K562 (cell line): Measurements from ENCODE around the gene RCSD1. TPM values are rescaled to one million over a fixed set of nuclear protein-coding genes. Genes with fewer than 3 reads are reported as not detected.

Source experiments
- ATAC-seq: fragments of 200-7000 bp; cut with Tn5 transposase; 3 replicates; pipeline ENCODE4 v1.9.1; 2020; ENCODE audit warnings: moderate library complexity
- BruUV-seq: library from RNA; stranded (reverse); fragments of 400-500 nt; replicated peaks from 2 replicates; lab custom pipeline; 2021; lab: Mats Ljungman, UMichigan
- CTCF ChIA-PET: fragments of 300-600 bp; formaldehyde crosslinking; extraction: SDS; loops from one replicate; lab custom pipeline; 2021; ENCODE audit warnings: low intra/inter-chr PET ratio; lab: Yijun Ruan, JAX
- POLR2A ChIA-PET: fragments of 300-600, 350-650 bp; sonication (Branson Sonifier 250); formaldehyde crosslinking; extraction: SDS; loops from one replicate; lab custom pipeline; 2021; ENCODE audit warnings: antibody characterized with exemption, inconsistent platforms; lab: Yijun Ruan, JAX
- DNase-seq, 4 experiments: peaks; one replicate each; pipeline versions ENCODE4 v3.0.0 to v3.0.0-alpha.2; 2011 to 2018; ENCODE audit warnings: low spot score in 3 of 4, mixed read lengths in 3 of 4; ENCODE audit errors: extremely low read depth in 1 of 4
- FAIRE-seq: peaks from 2 replicates; lab custom pipeline; 2011; peaks lifted over from hg19 to GRCh38; lab: Jason Lieb, UNC
- H2AFZ ChIP-seq: 2 replicates; pipeline ENCODE4 v1.6.0; 2011; ENCODE audit warnings: low read depth, low read length, control low read depth, inconsistent platforms
- H3K27ac ChIP-seq: fragments of 200-600 bp; 3 replicates; pipeline ENCODE4 v1.8.0; 2011; ENCODE audit warnings: low read depth, mild to moderate bottlenecking, control low read depth, inconsistent platforms, low read length, moderate library complexity, mixed read lengths; ENCODE audit errors: extremely low read depth
- H3K27me3 ChIP-seq, 2 experiments: fragments of 300-600 bp in 1 of 2; 2 replicates in 1 of 2; 3 replicates in 1 of 2; pipeline versions ENCODE4 v1.6.0 to v1.8.0; 2011; ENCODE audit warnings: inconsistent platforms in 2 of 2, low read length in 2 of 2, mild to moderate bottlenecking in 1 of 2, mixed read lengths in 1 of 2, moderate library complexity in 1 of 2; ENCODE audit not compliant: control insufficient read depth in 2 of 2, insufficient read depth in 2 of 2
- H3K36me3 ChIP-seq: fragments of 300-600 bp; 3 replicates; pipeline ENCODE4 v1.8.0; 2011; ENCODE audit warnings: mild to moderate bottlenecking, low read length, inconsistent platforms; ENCODE audit not compliant: control insufficient read depth, insufficient read depth
- H3K4me1 ChIP-seq, 2 experiments: fragments of 200-600 bp in 1 of 2; replicated peaks in 1 of 2; 2 replicates in 1 of 2; 3 replicates in 1 of 2; pipeline versions ENCODE4 v1.5.1 to v1.8.0; 2011; ENCODE audit warnings: inconsistent platforms in 2 of 2, low read length in 2 of 2, mild to moderate bottlenecking in 1 of 2, mixed read lengths in 1 of 2, moderate library complexity in 1 of 2; ENCODE audit not compliant: control insufficient read depth in 2 of 2, insufficient read depth in 2 of 2
- H3K4me2 ChIP-seq: 2 replicates; pipeline ENCODE4 v1.6.1; 2011; ENCODE audit warnings: low read length, control low read depth, inconsistent platforms, mixed read lengths; ENCODE audit not compliant: insufficient read depth
- H3K4me3 ChIP-seq: fragments of 200-600 bp; sonication (generic), shearing (Covaris generic); 2 replicates; pipeline ENCODE4 v1.5.1; 2016; ENCODE audit warnings: control low read depth, inconsistent platforms
- H3K79me2 ChIP-seq: fragments of 200-600 bp; 3 replicates; pipeline ENCODE4 v1.8.0; 2011; ENCODE audit warnings: low read length, inconsistent platforms; ENCODE audit not compliant: control insufficient read depth, insufficient read depth
- H3K9ac ChIP-seq, 2 experiments: 2 replicates each; pipeline versions ENCODE4 v1.6.0 to v1.6.1; 2011; ENCODE audit warnings: low read depth in 2 of 2, low read length in 2 of 2, control low read depth in 1 of 2, inconsistent platforms in 1 of 2, mild to moderate bottlenecking in 1 of 2, mixed read lengths in 1 of 2; ENCODE audit not compliant: insufficient read depth in 1 of 2
- H3K9me1 ChIP-seq: one replicate; pipeline ENCODE4 v1.6.0; 2011; ENCODE audit warnings: inconsistent platforms, mild to moderate bottlenecking, low read length, moderate library complexity; ENCODE audit not compliant: control insufficient read depth, insufficient read depth
- H3K9me3 ChIP-seq: replicated peaks from 2 replicates; pipeline ENCODE4 v1.5.1; 2011; ENCODE audit warnings: low read depth, low read length, inconsistent platforms; ENCODE audit not compliant: control insufficient read depth, insufficient read depth
- H4K20me1 ChIP-seq: replicated peaks from 2 replicates; pipeline ENCODE4 v1.6.1; 2011; ENCODE audit warnings: low read length, inconsistent platforms, mixed read lengths; ENCODE audit not compliant: control insufficient read depth, insufficient read depth
- BRD9 ChIP-seq: fragments of 450-650 bp; IDR thresholded peaks from 2 replicates; pipeline ENCODE4 v1.6.1; 2018; ENCODE audit warnings: low read depth; ENCODE audit not compliant: partially characterized antibody
- CCNT2 ChIP-seq: IDR thresholded peaks from 2 replicates; pipeline ENCODE4 v1.6.1; 2011; ENCODE audit warnings: borderline replicate concordance, low read depth, mild to moderate bottlenecking, moderate library complexity, mixed read lengths, low read length; ENCODE audit not compliant: insufficient read length; ENCODE audit errors: extremely low read depth
- FIP1L1 ChIP-seq: fragments of 200-400 bp; formaldehyde crosslinking; IDR thresholded peaks from 2 replicates; pipeline ENCODE4 v1.6.1; 2018; ENCODE audit warnings: mild to moderate bottlenecking, low read depth, low read length; ENCODE audit not compliant: poor library complexity, severe bottlenecking
- IRF2 ChIP-seq: sonication (generic); formaldehyde crosslinking; IDR thresholded peaks from 2 replicates; pipeline ENCODE4 v1.8.1; 2022; ENCODE audit warnings: mild to moderate bottlenecking, missing genetic modification reagents
- PHB ChIP-seq: fragments of 250-450 bp; sonication (Bioruptor Pico); IDR thresholded peaks from 2 replicates; pipeline ENCODE4 v1.5.0; 2021
- RBM14 ChIP-seq: fragments of 200-400 bp; formaldehyde crosslinking; IDR thresholded peaks from 2 replicates; pipeline ENCODE4 v1.6.1; 2018; ENCODE audit warnings: low read depth, mild to moderate bottlenecking, low read length, moderate library complexity, borderline replicate concordance; ENCODE audit not compliant: insufficient read depth
- RHOXF2B ChIP-seq: fragments of 250-450 bp; sonication (Bioruptor Pico); conservative IDR thresholded peaks from 2 replicates; pipeline ENCODE4 v1.5.1; 2021
- RNF219 ChIP-seq: fragments of 250-450 bp; sonication (Bioruptor Pico); IDR thresholded peaks from 2 replicates; pipeline ENCODE4 v1.5.0; 2022; ENCODE audit warnings: mild to moderate bottlenecking
- U2AF2 ChIP-seq: fragments of 200-400 bp; formaldehyde crosslinking; optimal IDR thresholded peaks from 2 replicates; pipeline ENCODE3; 2017; ENCODE audit warnings: low read depth, mild to moderate bottlenecking, low read length
- ZNF280B ChIP-seq: fragments of 250-450 bp; sonication (Bioruptor Pico); IDR thresholded peaks from 2 replicates; pipeline ENCODE4 v1.5.1; 2021; ENCODE audit warnings: mild to moderate bottlenecking
- ZNF583 ChIP-seq: fragments of 250-450 bp; sonication (Bioruptor Pico); IDR thresholded peaks from 2 replicates; pipeline ENCODE4 v1.4.0; 2020
- ZNF609 ChIP-seq: sonication (generic); formaldehyde crosslinking; IDR thresholded peaks from 2 replicates; pipeline ENCODE4 v1.8.1; 2023; ENCODE audit warnings: missing genetic modification reagents, mild to moderate bottlenecking, borderline replicate concordance
- ZNF766 ChIP-seq: fragments of 200-800 bp; sonication (Bioruptor generic); conservative IDR thresholded peaks from 2 replicates; pipeline ENCODE4 v1.6.1; 2016; ENCODE audit warnings: missing genetic modification characterization, missing compliant biosample characterization
- WGBS: fragments of 100-300 bp; shearing (Covaris generic); methylation state at CpG from one replicate; pipeline ENCODE4 v1.1.6; 2016; ENCODE audit warnings: low coverage, mixed read lengths; ENCODE audit not compliant: insufficient coverage; ENCODE audit errors: missing lambda C conversion rate; 5-methylcytosine and 5-hydroxymethylcytosine counted together
- in situ Hi-C: fragments of 300-500 bp; cut with MboI; formaldehyde crosslinking; loops from 4 replicates; pipeline ENCODE4 v1.15.0; 2018; ENCODE audit warnings: inconsistent platforms, mixed read lengths
- intact Hi-C: fragments of 100-400 bp; cut with micrococcal nuclease; formaldehyde crosslinking; loops from 2 replicates; pipeline ENCODE4 v1.14.2; 2022
- polyA plus RNA-seq, 8 experiments: library from polyadenylated mRNA; depleted of rRNA in 4 of 8; stranded (reverse) in 5 of 8; unstranded in 3 of 8; fragments of >200 nt; fragmentation: Nextera tagmentation in 2 of 8; fragmentation: Illumina TruSeq in 1 of 8; extraction: Ambion mirVana in 2 of 8; extraction: Trizol in 1 of 8; gene quantifications; 2 replicates each; pipeline versions ENCODE4 v1.2.1 to v1.2.3, GENCODE V29; 2011 to 2014; ENCODE audit warnings: inconsistent platforms in 1 of 8, missing spikeins in 1 of 8
- total RNA-seq, 7 experiments: library from RNA; depleted of rRNA in 6 of 7; stranded (reverse); fragments of >200 nt in 6 of 7; fragmentation: Illumina TruSeq in 2 of 7; extraction: Trizol in 2 of 7; gene quantifications; 2 replicates each; pipeline versions ENCODE4 v1.2.1 to v1.2.3, GENCODE V29; 2011 to 2021; ENCODE audit warnings: low replicate concordance in 1 of 7

The RCSD1 gene
- total and polyA plus RNA-seq, 9 of the 15 experiments (the other 6 are each of a cell fraction or from before 2014, with no cell fraction given) = 7.8 to 69.8 (median 45.3) TPM

- no peak overlapping the region for H3K4me2 ChIP-seq
- H3K27ac ChIP-seq = no peak overlapping the region
- H3K79me2 ChIP-seq = no peaks in the 10 kb centered on the region
- ATAC-seq (no peak), FAIRE-seq (no peak), DNase-seq (no peak)
- no peaks in the 10 kb centered on the region for H3K27me3 ChIP-seq
- in situ Hi-C loops = loop anchor here (25.0 kb wide), 2 partner anchors 1488 to 1663 kb away; no protein-coding TSS in a partner anchor
- ChIA-PET CTCF (no interaction called here), POLR2A (interaction anchor here (0.7 to 1.7 kb wide), 7 partner anchors 8 to 126 kb away, joined by 3 to 7 read pairs (median 3); no protein-coding TSS in a partner anchor)
- no peak overlapping the region for H2AFZ ChIP-seq
- 69% methylated on average over 5 of the region's 5 CpGs for WGBS
- intact Hi-C loops = no loop called here
- H3K9me3 ChIP-seq = no peaks in the 10 kb centered on the region
- H3K4me1 ChIP-seq = peaks cover 12 to 34% of the 10 kb centered on the region in 2 experiments; a peak in 4 of 5 replicates
- no peak overlapping the region for H3K4me3 ChIP-seq
- H4K20me1 ChIP-seq = 0 out of 2 replicates have a peak, but pooled peaks cover 3% of the 10 kb centered on the region
- peaks cover 3% of the 10 kb centered on the region for H3K9me1 ChIP-seq
- H3K36me3 ChIP-seq = peaks cover 25% of the 10 kb centered on the region
- H3K9ac ChIP-seq = no peak overlapping the region
- TF ChIP-seq ZNF609 (CRISPR knock-in tag) (no peak), ZNF583 (CRISPR knock-in tag) (no peak), RHOXF2B (CRISPR knock-in tag) (no peak), RBM14 (no peak), ZNF766 (no peak), IRF2 (CRISPR knock-in tag) (no peak), ZNF280B (CRISPR knock-in tag) (no peak), U2AF2 (no peak), CCNT2 (no peak), FIP1L1 (no peak), BRD9 (no peak), RNF219 (CRISPR knock-in tag) (no peak), PHB (CRISPR knock-in tag) (no peak)
- BruUV-seq = no TSS peak
Observed at GRCh38 chr1:167675440-167675839, 45.4 kb downstream of the RCSD1 start.
